Left ventricle myocardium inferior (tissue), 1 donor: Measurements from ENCODE around the gene KANSL1. TPM values are rescaled to one million over a fixed set of nuclear protein-coding genes. Genes with fewer than 3 reads are reported as not detected.
A peak's percentile ranks its signal among the peaks of the same experiment; 100 is the strongest.

Experiments used
- DNase-seq: peaks from one replicate; pipeline ENCODE4 v3.0.0-alpha.2; 2020
- H3K27ac ChIP-seq: fragments of 200-600 bp; replicated peaks from 2 replicates; pipeline ENCODE4 v1.8.0; 2021
- H3K27me3 ChIP-seq: fragments of 200-600 bp; 2 replicates; pipeline ENCODE4 v1.8.0; 2021; ENCODE audit warnings: low read depth
- H3K36me3 ChIP-seq: fragments of 200-600 bp; 2 replicates; pipeline ENCODE4 v1.8.0; 2021
- H3K4me1 ChIP-seq: fragments of 200-600 bp; 2 replicates; pipeline ENCODE4 v1.8.0; 2021
- H3K4me3 ChIP-seq: fragments of 200-600 bp; 2 replicates; pipeline ENCODE4 v1.8.0; 2021; ENCODE audit warnings: mild to moderate bottlenecking, moderate library complexity
- H3K9me3 ChIP-seq: fragments of 200-600 bp; replicated peaks from 2 replicates; pipeline ENCODE4 v1.8.0; 2021
- CTCF ChIP-seq: fragments of 200-600 bp; IDR thresholded peaks from 2 replicates; pipeline ENCODE4 v1.8.0; 2021; ENCODE audit warnings: antibody characterized with exemption, mild to moderate bottlenecking, borderline replicate concordance
- intact Hi-C: fragments of 100-400 bp; cut with micrococcal nuclease; formaldehyde crosslinking; loops from one replicate; pipeline ENCODE4 v1.11.0; 2022
- total RNA-seq: library from RNA; stranded (reverse); fragmentation: NEBNext Ultra II Directional; extraction: Animal tissue kit (Norgen Biotek cat#: 25700); gene quantifications from one replicate; pipeline ENCODE4 v1.2.1, GENCODE V29; 2021
- donor health status: DM: no; HTN: yes; CAD: no; lungs with severe emphysema.

The KANSL1 gene
- total RNA-seq, 1 donor from 2014 or later = 23.7 TPM

- intact Hi-C loops = loop anchor here (5.0 kb wide), 1 partner anchor 152 kb away; no protein-coding TSS in a partner anchor
Measured at GRCh38 chr17:46194393-46195216, 1.4 kb upstream of the KANSL1 start.

GRCh38 chr17:46193626-46194392, 580 bp upstream of the KANSL1 start:
- H3K4me1 ChIP-seq = peaks cover 68% of the 10 kb centered on the region
- no peaks in the 10 kb centered on the region for H3K36me3 ChIP-seq
- intact Hi-C loops = no loop called here
- TF ChIP-seq CTCF = peak; percentile 49
- DNase-seq = peak; percentile 95
- peak overlapping the region; percentile 100 for H3K27ac ChIP-seq
- H3K27me3 ChIP-seq = no peaks in the 10 kb centered on the region
- peak overlapping the region; percentile 95 for H3K4me3 ChIP-seq
- H3K9me3 ChIP-seq = no peaks in the 10 kb centered on the region

More at GRCh38 chr17:46194393-46195216, 1.4 kb upstream of the KANSL1 start:
- peak overlapping the region; percentile 95 for H3K4me3 ChIP-seq
- peak overlapping the region; percentile 100 for H3K27ac ChIP-seq
- no peaks in the 10 kb centered on the region for H3K36me3 ChIP-seq
- no peaks in the 10 kb centered on the region for H3K9me3 ChIP-seq
- DNase-seq = no peak
- H3K4me1 ChIP-seq = peaks cover 66% of the 10 kb centered on the region
- H3K27me3 ChIP-seq = no peaks in the 10 kb centered on the region
- TF ChIP-seq CTCF = peak; percentile 44

GRCh38 chr17:46192439-46193150, 634 bp downstream of the KANSL1 start:
- peak; percentile 69 for DNase-seq
- Histone ChIP-seq H3K4me3 (peak overlapping the region; percentile 95), H3K27ac (peak overlapping the region; percentile 100), H3K4me1 (peaks cover 74% of the 10 kb centered on the region), H3K27me3 (no peaks in the 10 kb centered on the region), H3K9me3 (no peaks in the 10 kb centered on the region), H3K36me3 (no peaks in the 10 kb centered on the region)
- no peak for TF ChIP-seq CTCF
- intact Hi-C loops = no loop called here

- Histone ChIP-seq H3K36me3 (no peaks in the 10 kb centered on the region), H3K27ac (peak overlapping the region; percentile 100), H3K4me3 (peak overlapping the region; percentile 95), H3K9me3 (no peaks in the 10 kb centered on the region), H3K4me1 (peaks cover 74% of the 10 kb centered on the region), H3K27me3 (no peaks in the 10 kb centered on the region)
- intact Hi-C loops = no loop called here
- no peak for TF ChIP-seq CTCF
- DNase-seq = no peak
Measured at GRCh38 chr17:46192189-46192438, 1.1 kb downstream of the KANSL1 start.
